22Rv1 (cell line): ENCODE measurements around the gene SDHC.

ENCODE experiments used
- H3K27ac ChIP-seq: fragments of 450-650 bp; 2 replicates; pipeline ENCODE4 v1.5.1; 2017
- ZFX ChIP-seq: fragments of 450-650 bp; IDR thresholded peaks from 2 replicates; pipeline ENCODE4 v1.6.1; 2017; ENCODE audit warnings: antibody characterized with exemption, borderline replicate concordance
- TF ChIP-seq, protein P1 (sequence below): fragments of 450-650 bp; IDR thresholded peaks from 2 replicates; pipeline ENCODE4 v1.5.1; 2017; ENCODE audit warnings: mild to moderate bottlenecking

The SDHC gene

DNA sequence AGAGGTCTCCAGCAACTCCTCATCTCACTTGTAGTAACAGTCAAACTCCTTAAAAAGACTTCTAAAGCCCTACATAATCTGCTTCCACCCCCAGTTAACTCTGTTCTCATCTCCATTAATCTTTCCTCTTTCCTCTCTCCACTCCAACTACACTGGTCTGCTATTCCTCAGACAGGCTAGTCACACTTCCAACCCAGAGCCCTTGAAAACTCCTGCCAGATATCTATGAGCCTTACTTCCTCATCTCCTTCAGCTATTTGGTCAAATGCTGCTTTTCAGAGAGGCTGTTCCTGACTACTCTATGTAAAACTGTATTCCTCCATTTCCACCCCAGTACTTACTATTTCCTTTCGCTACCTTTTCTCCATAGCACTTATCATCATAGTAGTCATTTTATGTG, 31.2 kb upstream of the SDHC start:
- no peak for TF ChIP-seq ZFX
- TF ChIP-seq, protein P1, sequence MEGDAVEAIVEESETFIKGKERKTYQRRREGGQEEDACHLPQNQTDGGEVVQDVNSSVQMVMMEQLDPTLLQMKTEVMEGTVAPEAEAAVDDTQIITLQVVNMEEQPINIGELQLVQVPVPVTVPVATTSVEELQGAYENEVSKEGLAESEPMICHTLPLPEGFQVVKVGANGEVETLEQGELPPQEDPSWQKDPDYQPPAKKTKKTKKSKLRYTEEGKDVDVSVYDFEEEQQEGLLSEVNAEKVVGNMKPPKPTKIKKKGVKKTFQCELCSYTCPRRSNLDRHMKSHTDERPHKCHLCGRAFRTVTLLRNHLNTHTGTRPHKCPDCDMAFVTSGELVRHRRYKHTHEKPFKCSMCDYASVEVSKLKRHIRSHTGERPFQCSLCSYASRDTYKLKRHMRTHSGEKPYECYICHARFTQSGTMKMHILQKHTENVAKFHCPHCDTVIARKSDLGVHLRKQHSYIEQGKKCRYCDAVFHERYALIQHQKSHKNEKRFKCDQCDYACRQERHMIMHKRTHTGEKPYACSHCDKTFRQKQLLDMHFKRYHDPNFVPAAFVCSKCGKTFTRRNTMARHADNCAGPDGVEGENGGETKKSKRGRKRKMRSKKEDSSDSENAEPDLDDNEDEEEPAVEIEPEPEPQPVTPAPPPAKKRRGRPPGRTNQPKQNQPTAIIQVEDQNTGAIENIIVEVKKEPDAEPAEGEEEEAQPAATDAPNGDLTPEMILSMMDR = no peak
- H3K27ac ChIP-seq = no peak overlapping the region

DNA sequence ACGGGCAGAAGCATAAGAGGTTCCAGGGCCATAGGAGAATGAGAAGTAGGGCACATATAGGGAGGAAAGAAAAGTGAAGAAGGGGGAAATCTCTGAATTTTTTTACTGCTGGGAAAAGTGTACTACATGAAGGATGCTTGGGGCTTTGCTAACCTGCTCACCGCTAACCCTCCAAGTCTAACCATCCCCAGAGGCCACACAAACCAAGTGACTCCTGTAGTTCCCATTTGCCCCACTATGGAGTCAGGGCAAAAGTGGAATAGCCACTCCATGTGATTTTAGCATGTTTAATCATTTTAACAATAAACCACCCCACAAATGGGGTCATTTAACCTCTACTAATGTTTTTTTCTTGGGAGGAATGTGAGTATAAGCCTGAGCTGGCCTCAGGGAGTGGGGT, 29.1 kb upstream of the SDHC start:
- no peak overlapping the region for H3K27ac ChIP-seq
- TF ChIP-seq ZFX = no peak
- TF ChIP-seq, protein P1 = no peak

DNA sequence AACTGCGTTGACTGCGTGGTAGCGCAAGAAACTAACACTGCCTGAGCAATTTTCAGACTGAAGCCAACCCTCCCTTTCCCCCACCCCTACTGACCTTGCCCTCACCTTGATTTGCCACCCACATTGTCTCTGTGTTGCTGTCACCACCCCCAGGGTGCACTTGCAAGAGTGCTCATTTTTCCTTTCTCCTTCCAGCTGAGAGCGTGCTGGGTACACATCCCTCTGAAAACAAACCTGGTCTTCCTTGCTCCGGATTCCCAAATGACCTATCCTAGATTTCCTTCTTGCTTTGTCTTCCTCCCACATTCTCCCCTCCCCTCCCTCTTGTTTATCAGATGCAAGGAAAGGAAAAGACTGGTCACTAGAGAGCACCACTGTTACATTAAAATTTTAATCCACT, 28.7 kb upstream of the SDHC start:
- H3K27ac ChIP-seq = no peak overlapping the region
- TF ChIP-seq ZFX = no peak
- TF ChIP-seq, protein P1 = no peak

DNA sequence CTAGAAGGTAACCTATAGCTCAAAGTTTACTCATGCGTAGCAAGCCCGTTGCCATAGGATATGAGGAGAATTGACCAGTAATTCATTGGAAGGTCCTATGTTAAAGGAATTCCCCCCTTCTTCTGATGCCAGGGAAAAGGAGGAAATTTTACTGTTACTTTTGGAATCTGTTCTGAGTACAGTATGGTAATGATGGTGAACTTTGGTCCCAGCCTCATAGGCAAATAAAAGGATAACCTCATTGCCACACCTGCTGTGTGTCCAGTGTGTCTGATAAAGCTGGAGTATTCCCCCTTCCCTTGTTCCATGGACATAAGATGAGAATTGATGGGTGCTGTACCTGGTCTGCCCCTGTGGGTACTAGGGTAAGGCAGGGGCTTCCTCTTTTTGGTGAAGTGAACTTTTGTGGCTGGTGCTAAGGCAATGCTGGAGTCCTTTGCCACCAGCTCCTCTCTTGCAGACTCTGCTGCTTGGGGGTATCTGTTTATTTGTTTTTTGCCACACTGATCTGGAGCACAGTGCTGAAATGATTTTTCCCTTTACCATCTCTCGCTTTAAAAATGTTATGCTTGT, 26.6 kb upstream of the SDHC start:
- H3K27ac ChIP-seq = no peak overlapping the region
- TF ChIP-seq ZFX = no peak
- TF ChIP-seq, protein P1 = no peak

DNA sequence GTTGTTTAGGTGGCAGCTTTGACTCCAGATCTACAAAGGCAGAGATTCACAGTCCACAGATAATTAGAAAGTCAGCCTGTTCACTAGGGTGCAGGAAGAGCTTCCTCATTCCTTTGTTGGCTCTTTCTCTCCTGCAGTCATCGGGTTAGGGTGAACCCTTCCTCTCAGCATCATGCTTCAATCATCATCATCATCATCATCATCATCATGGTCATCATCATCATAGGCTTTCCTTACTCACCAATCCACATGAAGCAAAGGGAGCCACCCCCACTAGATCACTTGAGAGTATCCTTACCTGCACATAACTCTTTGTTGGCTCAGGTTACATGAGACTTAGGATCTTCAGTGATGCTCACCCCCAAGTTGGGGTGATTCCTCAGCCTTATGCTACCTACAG, 23.4 kb upstream of the SDHC start:
- no peak overlapping the region for H3K27ac ChIP-seq
- TF ChIP-seq ZFX = no peak
- TF ChIP-seq, protein P1 = no peak

DNA sequence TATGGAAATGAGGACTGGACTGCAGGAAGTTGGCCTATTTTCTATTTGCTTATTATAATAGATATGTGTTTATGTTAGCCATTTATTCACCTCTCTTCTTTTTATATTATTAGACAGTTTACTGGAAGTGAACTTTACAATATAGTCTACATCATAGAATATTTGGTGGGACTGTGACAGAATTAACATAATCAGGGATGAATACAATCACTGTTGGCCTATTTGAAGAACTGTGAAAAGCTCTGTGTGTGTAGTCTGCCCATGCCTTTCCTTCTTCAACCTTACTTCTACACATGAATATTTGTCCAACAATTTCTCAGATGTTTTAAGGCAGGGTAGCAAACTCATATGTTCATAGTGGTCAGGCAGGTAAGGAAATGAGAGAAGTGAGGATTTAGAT, 16.8 kb upstream of the SDHC start:
- no peak for TF ChIP-seq ZFX
- TF ChIP-seq, protein P1 = no peak
- no peak overlapping the region for H3K27ac ChIP-seq

DNA sequence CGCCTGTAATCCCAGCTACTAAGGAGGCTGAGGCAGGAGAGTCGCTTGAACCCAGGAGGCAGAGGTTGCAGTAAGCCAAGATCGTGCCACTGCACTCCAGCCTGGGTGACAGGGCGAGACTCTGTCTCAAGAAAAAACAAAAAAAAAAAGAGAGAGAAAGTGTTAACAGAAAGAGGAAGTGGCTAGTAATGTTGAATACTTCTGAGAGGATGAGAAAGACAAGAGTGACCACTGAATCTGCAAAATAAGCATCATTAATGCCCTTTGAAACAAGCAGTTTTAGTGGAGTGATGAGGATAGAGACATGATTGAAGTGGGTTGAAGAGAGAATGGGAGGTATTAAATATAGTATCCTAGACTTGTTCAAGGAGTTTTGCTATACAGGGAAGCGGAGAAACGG, 16.1 kb upstream of the SDHC start:
- no peak overlapping the region for H3K27ac ChIP-seq
- TF ChIP-seq, protein P1 = no peak
- no peak for TF ChIP-seq ZFX
